KMS-11 (cell line): Measurements from ENCODE around the gene EEF1AKMT3.
"Not testable (repeated sequence)": the region's sequence is repeated elsewhere in the genome, so short reads cannot be mapped to it uniquely, and the experiment has no call there.

Experiments
- H2AFZ ChIP-seq: fragments of 200-600 bp; sonication (generic); 2 replicates; pipeline ENCODE4 v1.6.1; 2016; ENCODE audit warnings: antibody characterized with exemption, mixed run types, low read depth
- H3K27ac ChIP-seq: fragments of 200-600 bp; sonication (generic); 2 replicates; pipeline ENCODE4 v1.6.1; 2016; ENCODE audit warnings: mild to moderate bottlenecking, mixed run types
- H3K27me3 ChIP-seq: fragments of 200-600 bp; sonication (generic); 2 replicates; pipeline ENCODE4 v1.6.1; 2017; ENCODE audit warnings: mild to moderate bottlenecking, low read depth, mixed run types, moderate library complexity; ENCODE audit not compliant: insufficient read depth
- H3K36me3 ChIP-seq: fragments of 200-600 bp; sonication (generic); 2 replicates; pipeline ENCODE4 v1.6.1; 2017; ENCODE audit warnings: mild to moderate bottlenecking, mixed run types; ENCODE audit not compliant: insufficient read depth
- H3K4me1 ChIP-seq: fragments of 200-600 bp; sonication (generic); 2 replicates; pipeline ENCODE4 v1.6.1; 2016; ENCODE audit warnings: mild to moderate bottlenecking, low read depth, mixed run types; ENCODE audit not compliant: poor library complexity, severe bottlenecking
- H3K4me2 ChIP-seq: fragments of 200-600 bp; sonication (generic); 2 replicates; pipeline ENCODE4 v1.7.0; 2016; ENCODE audit warnings: mild to moderate bottlenecking, mixed run types
- H3K4me3 ChIP-seq: fragments of 200-600 bp; sonication (generic); IDR thresholded peaks from 2 replicates; pipeline ENCODE4 v1.6.1; 2017; ENCODE audit warnings: low read depth, low read length, mixed read lengths; ENCODE audit not compliant: insufficient read depth
- H3K79me2 ChIP-seq: fragments of 200-600 bp; sonication (generic); 2 replicates; pipeline ENCODE4 v1.6.1; 2016; ENCODE audit warnings: low read depth, mixed run types; ENCODE audit not compliant: insufficient read depth
- H3K9ac ChIP-seq: fragments of 200-600 bp; sonication (generic); 2 replicates; pipeline ENCODE4 v1.6.1; 2016; ENCODE audit warnings: mild to moderate bottlenecking, mixed run types
- H4K20me1 ChIP-seq: fragments of 200-600 bp; sonication (generic); 2 replicates; pipeline ENCODE4 v1.6.1; 2016; ENCODE audit warnings: mild to moderate bottlenecking, mixed run types; ENCODE audit not compliant: insufficient read depth
- TF ChIP-seq, protein P1 (sequence below): fragments of 200-600 bp; sonication (generic); conservative IDR thresholded peaks from 2 replicates; pipeline ENCODE4 v1.6.1; 2017; ENCODE audit warnings: low read depth, mild to moderate bottlenecking, antibody characterized with exemption, low read length, moderate library complexity, mixed read lengths

Gene EEF1AKMT3

DNA sequence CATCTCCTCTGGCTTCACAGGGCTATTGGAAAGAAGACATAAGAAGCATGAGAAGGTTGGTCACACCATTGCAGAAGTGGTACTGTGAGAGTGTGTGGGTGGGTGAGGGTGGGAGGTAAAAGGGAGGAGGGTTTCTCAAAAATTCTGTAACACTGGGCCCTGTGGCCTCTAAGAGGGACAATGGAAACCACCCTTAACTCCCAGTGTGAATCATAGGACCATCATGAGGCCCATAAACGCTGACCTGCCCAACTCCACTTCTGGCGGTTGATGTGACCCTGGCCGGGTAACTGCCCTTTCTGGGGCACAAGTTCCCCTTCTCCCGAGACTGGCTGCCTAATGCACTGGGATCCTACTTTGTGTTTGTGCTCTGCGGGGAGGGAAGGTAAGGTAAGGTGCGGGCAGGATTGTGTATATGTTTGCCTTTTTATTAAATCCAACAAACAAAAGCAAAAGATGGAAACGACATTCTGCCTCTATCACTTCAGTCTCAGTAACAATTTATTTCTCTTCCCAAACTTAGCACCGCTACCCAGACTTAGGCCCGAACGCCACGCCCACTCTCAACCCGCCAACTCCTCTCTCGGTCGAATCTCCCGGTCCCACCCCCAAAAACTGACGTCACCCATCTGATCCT lies 1.1 kb upstream of the EEF1AKMT3 start:
- Histone ChIP-seq H3K27ac (peak overlapping the region; percentile 93), H4K20me1 (no peaks in the 10 kb centered on the region), H3K27me3 (no peaks in the 10 kb centered on the region), H3K4me2 (peak overlapping the region; percentile 97), H3K9ac (peak overlapping the region; percentile 98), H3K36me3 (no peaks in the 10 kb centered on the region; the same call in 1 of the 2 replicates), H2AFZ (peak overlapping the region; percentile 95), H3K79me2 (peaks cover 16% of the 10 kb centered on the region; the same call in 1 of the 2 replicates), H3K4me3 (no peak overlapping the region), H3K4me1 (peaks cover 22% of the 10 kb centered on the region)
- TF ChIP-seq, protein P1, sequence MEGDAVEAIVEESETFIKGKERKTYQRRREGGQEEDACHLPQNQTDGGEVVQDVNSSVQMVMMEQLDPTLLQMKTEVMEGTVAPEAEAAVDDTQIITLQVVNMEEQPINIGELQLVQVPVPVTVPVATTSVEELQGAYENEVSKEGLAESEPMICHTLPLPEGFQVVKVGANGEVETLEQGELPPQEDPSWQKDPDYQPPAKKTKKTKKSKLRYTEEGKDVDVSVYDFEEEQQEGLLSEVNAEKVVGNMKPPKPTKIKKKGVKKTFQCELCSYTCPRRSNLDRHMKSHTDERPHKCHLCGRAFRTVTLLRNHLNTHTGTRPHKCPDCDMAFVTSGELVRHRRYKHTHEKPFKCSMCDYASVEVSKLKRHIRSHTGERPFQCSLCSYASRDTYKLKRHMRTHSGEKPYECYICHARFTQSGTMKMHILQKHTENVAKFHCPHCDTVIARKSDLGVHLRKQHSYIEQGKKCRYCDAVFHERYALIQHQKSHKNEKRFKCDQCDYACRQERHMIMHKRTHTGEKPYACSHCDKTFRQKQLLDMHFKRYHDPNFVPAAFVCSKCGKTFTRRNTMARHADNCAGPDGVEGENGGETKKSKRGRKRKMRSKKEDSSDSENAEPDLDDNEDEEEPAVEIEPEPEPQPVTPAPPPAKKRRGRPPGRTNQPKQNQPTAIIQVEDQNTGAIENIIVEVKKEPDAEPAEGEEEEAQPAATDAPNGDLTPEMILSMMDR = no peak

DNA sequence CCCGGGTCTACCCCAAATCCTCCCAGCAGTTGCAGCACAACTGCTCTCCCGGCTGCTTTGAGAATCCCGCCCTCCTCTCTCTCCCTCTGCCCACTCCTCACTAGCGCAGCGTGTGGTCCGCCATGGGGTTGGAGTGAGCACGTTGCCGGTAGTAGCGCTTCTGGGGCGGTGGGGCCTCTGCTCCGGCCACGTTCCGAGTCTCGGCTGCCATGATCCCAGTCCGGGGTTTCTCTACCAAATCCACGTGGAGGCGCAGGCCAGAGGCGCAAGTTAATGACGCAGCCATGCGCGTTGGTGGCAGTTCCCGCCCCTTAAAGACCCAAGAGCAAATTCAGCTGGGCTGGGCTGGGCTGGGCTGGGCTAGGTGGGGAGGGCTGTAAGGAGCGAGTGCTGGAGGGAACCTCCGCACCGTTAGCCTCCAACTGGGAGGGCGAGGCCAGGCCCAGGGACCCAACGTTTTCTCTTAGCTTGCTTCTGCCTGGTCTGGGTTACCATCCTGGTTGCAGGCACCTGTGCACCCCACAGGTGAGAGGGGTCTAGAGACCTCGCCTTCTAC lies 463 bp upstream of the EEF1AKMT3 start, which contains the start of gene METTL1:
Gene METTL1 (minus strand): TSS at position 233 of the 556 bp plus-strand sequence. CDS start 22 bp downstream, at position 211.
- Histone ChIP-seq H3K79me2 (peaks cover 16% of the 10 kb centered on the region; the same call in 1 of the 2 replicates), H3K36me3 (no peaks in the 10 kb centered on the region; the same call in 1 of the 2 replicates), H3K27me3 (no peaks in the 10 kb centered on the region), H3K9ac (peak within 1 kb of the TSS; percentile 98), H3K27ac (peak within 1 kb of the TSS; percentile 93), H4K20me1 (no peaks in the 10 kb centered on the region), H2AFZ (peak within 1 kb of the TSS; percentile 95), H3K4me2 (peak within 1 kb of the TSS; percentile 97), H3K4me3 (peak within 1 kb of the TSS; percentile 94), H3K4me1 (peaks cover 22% of the 10 kb centered on the region)
- TF ChIP-seq, protein P1 = no peak

DNA sequence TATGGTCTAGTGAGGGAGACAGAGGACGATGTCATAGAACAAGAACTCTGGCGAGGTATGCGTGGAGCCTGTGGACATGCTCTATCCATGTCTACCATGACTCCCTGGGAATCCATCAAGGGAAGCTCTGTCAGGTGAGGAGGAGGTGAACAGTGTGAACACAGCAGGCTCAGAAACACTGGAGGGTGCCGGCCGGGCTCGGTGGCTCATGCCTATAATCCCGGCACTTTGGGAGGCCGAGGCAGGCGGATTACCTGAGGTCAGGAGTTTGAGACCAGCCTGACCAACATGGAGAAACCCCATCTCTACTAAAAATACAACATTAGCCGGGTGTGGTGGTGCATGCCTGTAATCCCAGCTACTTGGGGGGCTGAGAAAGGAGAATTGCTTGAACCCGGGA lies 2.2 kb downstream of the EEF1AKMT3 start:
- H3K4me2 ChIP-seq, H3K9ac ChIP-seq, H3K4me3 ChIP-seq, H3K36me3 ChIP-seq, H4K20me1 ChIP-seq, H2AFZ ChIP-seq, H3K27me3 ChIP-seq, H3K27ac ChIP-seq: not testable (repeated sequence)
- Histone ChIP-seq H3K4me1 (peaks cover 22% of the 10 kb centered on the region), H3K79me2 (peaks cover 16% of the 10 kb centered on the region; the same call in 1 of the 2 replicates)

DNA sequence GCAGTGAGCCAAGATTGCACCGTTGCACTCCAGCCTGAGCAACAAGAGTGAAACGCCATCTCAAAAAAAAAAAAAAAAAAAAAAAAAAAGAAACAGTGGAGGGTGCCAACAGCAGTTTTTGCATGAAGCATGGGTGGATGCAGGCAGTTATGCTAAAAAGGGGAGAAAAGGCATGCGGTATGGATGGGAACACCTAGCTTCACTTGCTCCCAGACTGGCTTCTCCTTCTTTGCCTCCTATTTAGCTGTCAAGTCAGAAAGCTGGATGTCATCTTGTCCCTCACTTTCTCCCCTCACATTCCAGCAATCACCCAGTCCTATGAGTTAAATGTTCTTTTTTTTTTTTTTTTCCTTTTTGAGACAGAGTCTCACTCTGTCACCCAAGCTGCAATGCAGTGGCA lies 2.6 kb downstream of the EEF1AKMT3 start:
- no peaks in the 10 kb centered on the region for H4K20me1 ChIP-seq
- no peak overlapping the region for H3K4me2 ChIP-seq
- TF ChIP-seq, protein P1 = no peak
- peaks cover 16% of the 10 kb centered on the region; the same call in 1 of the 2 replicates for H3K79me2 ChIP-seq
- no peak overlapping the region for H2AFZ ChIP-seq
- no peak overlapping the region for H3K27ac ChIP-seq
- H3K4me1 ChIP-seq = peaks cover 22% of the 10 kb centered on the region
- no peak overlapping the region for H3K9ac ChIP-seq
- H3K36me3 ChIP-seq = no peaks in the 10 kb centered on the region; the same call in 1 of the 2 replicates
- no peak overlapping the region for H3K4me3 ChIP-seq
- H3K27me3 ChIP-seq = no peaks in the 10 kb centered on the region
